GM21390 (cell line): ENCODE results near the gene SLU7.

Source experiments
- ATAC-seq: cut with Tn5 transposase; IDR thresholded peaks from one replicate; pipeline ENCODE4 v1.9.1; 2021; ENCODE audit not compliant: unreplicated experiment

SLU7 gene

DNA sequence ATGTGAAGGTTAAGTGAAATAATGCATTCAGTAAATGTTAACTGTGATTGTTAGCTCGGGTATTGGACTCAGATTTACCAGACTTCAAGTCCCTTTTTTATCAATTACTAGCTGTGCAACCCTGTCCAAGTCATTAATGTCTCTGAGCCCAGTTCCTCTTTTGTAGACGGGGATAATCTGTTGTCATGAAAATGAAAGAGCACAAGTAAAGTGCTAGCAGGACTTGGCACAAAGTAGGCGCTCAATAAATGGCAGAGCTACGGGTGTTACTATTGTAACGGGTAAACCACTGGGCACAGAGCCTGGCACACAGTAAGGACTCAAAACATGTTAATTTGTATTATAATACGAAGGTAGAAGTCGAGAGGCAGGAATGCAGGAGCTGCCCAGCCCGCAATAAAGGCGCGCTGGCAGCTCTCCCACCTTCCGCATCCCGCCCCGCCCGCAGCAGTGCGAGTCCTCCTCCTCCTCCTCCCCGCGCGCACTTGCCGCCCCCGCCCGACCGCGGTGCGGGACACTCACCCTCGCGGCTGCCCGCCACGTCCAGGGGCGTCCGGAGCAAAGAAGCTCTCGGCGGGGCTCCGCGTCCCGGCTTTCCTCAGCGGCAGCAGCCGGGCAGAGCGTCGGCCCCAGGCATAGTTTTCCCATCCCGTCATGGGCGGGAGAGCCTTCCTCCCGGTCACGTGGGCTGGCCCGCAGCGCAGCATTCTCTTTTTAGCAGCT lies 48.7 kb downstream of the SLU7 start, which contains the start of gene C1QTNF2:
C1QTNF2 (minus strand) TSS at position 637 of the 723 bp plus-strand sequence. CDS start 15,615 bp downstream, outside the sequence.
- ATAC-seq = peak; percentile 73

DNA sequence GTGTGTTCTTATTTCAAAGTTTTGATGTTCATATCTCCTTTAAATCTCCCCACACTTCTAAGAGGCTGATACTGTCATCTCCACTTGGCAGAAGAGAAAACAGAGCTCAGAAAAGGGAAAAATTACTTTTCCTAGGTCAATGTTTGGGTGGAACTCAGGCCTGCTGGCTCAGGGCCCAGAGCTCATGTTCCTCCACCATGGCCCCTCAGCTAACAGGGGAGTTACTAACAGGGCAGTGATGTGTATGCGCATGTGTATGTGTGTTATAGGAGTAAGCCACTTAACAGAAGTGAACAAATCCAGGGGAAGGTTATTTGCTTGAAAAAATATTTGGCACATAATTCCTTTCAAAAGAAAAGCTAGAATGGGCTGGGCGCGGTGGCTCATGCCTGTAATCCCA lies 51.0 kb downstream of the SLU7 start:
- no peak for ATAC-seq

DNA sequence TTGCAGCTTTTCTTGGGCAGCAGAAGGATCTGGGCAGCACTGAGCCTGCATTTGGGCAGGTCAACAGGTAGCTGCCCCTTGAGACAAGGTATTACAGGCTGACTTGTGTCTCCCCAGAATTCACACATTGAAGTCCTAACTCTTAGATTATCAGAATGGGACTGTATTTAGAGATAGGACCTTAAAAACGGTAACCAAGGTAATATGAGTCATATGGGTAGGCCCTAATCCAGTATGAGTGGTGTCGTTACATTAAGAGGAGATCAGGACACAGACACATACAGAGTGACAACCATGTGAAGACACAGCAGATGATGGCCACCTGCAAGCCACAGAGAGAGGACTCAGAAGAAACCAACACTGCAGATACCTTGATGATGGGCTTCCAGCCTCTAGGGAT lies 51.6 kb downstream of the SLU7 start:
- no peak for ATAC-seq

DNA sequence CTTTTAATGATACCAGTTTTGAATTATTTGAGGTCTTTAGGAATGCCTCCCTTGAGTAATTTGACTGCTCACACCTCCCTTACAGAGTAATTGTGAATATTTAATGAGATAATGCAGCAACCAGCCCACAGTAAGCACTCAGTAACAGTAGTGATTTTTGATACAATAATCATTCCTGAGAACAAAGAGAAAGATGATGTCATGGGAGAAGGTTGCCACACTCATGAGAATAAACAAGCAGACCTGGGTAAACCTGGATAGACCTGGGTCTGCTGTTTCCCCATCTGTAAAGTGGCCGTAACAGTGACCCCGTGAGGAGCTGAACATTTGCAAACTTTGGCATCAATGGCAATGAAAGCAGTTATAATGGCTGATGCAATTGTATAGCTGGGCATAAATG lies 52.7 kb downstream of the SLU7 start:
- ATAC-seq = no peak

DNA sequence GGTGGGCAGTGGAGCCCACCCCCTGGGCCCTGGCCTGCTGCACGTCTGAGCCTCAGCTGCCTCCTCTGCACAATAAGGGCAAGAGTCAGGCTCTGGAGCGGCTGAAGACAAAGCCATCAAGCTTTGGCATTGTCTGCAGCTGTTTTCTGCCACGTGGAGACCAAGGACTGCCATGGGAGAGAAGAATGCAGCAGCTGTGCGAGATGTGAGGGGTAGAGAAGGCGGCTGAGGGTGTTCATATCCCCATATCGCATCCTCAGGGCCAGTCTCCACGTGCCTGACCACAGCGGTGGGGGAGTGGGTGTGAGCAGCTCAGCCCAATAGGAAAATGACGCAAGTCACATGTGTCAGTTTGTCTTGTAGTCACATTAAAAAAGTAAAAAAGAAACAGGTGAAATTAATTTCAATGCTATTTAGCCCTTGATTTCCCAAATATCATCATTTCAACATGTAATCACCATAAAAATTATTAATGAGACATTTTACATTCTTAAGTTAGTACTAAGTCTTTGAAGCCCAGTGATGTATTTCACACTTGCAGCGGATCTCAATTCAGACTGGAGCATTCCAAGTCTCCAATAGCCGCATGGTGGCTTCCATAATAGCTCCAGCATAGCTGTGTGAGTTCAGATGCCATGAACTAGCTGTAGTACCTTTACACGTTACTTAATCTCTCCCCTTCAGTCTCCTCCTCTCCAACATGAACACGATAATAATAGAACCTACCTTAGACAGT lies 55.1 kb downstream of the SLU7 start:
- ATAC-seq = no peak

DNA sequence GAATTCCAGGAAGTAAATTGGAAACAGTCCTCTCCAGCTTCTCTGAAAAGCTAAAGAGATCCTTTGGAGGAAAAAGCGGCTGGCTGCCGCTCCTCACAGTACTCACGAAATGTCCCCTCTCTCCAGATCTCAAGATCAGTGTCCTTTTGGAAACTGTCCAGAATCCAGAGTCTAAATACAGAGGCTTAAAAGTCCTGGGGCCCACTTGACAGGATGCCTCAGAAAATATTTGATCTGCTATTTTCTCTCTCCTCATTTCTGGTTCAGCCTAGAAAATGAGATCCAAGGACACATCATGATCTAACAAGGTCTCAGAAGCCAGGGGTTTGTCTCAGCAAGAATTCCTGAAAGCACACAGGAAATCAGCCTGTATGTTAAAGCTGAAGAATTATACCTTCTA lies 55.7 kb downstream of the SLU7 start:
- no peak for ATAC-seq

DNA sequence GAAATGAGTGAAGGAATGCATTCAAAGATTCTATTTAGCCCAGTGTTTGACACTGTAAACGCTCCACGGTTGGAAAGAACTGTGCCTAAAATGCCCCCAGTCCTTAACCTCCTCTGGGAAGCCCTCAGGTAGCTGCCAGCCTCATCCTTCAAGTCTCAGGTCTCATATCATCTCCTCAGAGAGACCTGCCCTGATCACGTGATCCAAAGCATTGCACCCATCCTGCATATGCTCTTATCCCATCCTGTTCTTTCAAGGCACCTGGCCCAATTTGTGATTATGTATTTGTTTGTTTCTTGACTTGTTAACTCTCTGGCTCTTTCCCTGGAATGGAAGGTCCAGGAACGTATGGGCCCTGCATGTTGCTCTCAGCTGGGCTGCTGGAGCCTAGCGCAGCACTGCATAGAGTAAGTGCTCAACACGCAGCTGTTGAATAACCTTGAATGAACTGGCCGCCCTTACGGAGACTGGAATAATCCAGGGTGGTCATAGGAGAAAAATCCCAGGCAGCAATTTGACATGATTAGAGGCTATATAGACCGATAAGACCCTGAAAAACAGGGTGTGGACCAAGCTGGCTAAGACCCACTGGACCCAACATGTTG lies 57.2 kb downstream of the SLU7 start:
- no peak for ATAC-seq

DNA sequence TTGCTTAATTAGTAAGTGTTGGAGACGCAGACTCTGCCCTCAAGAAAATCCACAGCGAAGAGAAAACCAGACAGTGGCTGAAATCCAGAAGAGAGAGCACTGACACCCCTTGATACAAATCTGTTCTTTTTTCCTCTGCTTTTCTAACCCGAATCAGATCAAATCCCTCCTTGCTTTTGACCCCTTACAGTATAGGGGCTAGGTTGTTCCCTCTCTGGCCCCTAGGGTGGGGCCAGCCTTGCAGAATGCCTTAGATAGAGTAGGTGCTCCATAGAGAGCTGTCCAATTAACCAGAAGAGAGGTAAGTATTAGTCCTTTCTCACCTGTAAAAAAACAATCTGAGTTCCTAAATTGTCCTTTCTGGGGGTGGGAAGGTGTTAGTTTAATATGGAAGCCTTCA lies 58.6 kb downstream of the SLU7 start:
- no peak for ATAC-seq

DNA sequence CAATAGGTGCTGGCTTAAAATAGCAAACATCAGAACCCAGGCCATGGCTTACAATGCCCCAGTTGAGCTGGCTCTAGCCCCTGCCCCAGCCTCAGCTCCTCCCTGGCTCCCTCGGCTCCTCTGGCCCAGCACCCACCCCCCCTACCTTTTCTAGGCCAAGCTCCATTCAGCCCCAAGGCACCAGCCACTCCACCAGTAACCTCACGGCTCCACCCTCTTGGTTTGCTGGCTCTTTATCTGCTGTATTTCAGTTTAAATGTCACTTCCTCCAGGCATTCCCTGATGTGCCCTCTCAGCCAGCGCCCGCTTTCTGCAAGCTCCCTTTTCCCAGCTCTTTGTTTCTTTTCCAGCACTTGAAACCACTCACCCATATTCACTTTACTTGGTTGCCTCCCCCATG lies 59.1 kb downstream of the SLU7 start:
- ATAC-seq = no peak

DNA sequence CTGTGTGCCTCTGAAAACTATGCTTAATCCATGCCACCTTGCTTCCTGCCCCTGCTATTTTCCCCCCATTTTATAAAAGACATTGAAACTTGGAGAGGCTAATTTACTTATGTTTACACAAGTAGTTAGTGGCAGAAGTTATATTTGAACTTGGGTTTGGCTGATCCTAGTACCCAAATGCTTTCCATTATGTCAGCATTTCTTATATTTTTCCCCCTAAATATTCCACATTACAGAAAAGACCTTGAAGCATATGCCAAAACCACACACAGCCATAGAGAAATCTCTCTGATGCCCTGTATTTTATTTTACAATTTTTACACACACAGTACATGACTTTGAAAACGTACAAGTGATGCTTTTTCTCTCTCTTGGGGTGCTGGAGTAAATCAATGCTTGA lies 59.6 kb downstream of the SLU7 start:
- no peak for ATAC-seq

DNA sequence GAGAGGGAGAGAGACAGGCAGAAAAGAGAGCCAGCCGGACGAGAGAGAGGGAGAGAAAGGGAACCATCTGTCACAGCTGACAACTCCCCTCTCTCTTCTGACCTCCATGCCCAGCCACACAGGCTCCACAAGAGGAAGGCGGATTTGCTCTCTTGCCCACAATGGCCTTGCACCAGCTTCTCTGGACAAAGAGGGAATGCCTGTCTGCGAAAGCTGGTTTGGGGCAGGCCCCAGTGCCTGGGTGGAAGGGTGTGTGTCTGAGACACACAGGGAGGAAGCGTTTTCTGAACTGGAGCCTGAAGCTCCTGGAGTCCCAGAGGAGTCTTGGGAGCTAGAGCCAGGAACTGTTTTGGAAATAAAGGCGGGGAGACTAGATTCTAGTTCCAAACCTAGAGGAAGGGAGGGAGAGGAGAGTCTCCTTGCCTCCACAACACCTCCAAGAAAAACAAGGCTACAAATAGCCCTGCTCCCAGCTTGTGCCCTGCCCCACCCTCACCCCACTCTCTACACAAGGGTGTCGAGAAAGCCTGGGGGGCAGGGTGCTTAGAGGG lies 60.9 kb downstream of the SLU7 start:
- ATAC-seq = no peak

DNA sequence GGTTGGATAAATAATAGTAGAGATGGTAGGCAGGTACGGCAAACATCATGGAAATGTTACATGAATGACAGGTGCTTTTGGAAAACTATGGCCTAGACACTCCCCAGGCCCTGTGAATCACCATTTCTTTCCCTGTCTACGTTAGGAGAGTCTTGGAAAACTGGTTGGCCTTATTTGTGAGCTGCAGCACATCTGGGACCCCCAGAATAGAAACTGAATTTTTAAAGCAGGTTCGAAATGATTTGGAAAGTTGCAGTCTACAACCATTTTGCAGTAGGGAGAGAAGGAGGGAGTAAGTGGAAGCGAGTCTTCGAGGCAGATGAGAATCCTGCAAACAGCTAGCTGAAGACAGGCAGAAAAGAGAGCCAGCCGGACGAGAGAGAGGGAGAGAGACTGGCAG lies 61.5 kb downstream of the SLU7 start:
- no peak for ATAC-seq

DNA sequence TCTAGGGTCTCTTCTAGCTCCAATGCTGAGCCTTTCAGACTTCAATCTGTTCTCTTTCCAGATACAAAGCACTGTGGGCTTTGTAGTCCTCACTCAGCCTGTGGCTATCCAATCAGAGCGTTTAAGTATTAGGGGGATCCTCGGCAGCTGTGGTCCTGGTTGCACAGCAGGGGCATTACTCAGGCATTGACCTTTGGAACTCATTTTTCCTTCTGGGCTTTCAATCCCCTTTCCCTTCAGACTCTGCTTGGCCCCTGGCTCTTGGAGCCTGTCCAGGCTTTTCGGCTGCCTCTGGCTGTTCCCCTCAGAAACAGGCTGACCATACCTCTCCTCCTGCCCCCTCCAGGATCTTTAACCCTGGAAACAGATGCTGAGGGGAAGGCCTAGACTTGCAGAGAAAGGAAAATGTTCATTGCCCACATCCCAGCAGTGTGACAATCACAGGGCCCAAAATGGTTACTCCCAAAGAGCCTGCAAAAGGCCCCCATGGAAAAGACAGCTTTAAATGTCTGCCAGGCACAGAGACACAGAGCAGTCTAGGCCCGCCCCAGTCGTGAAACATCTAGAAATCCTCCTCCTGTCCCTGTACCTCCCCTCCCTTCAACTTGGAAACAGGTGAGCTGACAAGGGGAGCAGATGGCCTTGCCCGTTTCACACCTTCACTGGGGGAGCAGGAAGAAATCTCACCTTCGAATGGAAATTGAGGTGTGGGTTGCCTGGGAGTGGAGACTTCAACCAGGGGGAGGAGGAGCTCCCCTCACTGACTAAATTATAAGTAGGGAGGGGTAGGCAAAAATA lies 62.1 kb downstream of the SLU7 start:
- no peak for ATAC-seq

DNA sequence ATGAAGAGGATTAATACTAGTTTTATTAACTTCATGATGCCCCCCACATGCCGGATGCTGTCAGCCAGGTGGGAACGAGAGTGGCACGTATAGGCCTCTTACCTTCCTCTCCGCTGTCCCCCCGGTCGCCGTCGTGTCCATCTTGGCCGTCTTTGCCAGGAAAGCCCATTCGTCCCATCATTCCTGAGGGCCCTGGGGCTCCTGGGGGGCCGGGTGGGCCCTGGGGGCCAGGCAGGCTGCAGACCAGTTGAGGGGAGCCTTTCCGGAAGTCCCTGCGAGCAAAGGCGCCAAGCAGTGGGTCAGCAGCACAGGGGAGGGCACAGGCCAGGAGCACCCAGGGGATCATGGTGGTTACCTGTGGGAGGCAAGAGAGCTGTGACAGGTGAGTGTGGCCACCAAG lies 64.2 kb downstream of the SLU7 start:
- ATAC-seq = no peak

DNA sequence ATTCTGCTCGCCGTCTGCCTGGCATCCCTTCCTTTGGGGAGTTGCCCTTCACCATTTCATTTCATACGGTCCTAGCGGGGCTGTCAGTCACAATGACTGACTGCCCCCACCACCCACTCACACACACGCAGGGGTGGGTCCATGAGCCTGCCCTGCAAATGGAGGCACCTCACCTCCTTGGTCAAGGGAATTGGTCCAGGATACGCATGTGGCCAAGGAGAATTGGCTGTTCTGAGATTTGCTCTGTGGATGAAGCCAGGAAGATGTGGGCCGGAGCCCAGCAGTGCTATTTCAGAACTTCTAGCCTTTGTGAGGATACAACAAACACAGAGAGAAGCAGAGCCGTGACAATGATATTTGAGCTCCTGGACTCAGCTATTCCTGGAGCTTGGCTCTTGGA lies 65.5 kb downstream of the SLU7 start:
- no peak for ATAC-seq

DNA sequence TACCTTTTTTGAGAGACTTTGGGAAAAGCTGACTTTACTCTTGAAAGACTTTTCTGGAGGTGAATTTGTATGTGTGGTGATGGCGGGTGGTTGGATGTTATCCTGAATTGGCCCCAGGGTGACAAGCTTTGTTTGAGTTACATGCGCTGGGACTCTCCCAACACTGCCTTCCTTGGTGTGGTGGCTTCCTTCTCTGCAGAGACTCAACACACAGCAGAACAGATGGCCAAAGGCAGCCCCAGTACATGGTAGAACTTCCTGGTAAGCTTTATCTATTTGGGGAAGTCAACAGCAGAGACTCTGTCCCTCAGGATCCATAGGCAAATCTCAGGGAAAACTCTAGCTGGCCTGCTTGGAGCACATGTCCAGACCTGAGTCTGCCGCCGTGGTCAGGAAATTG lies 66.6 kb downstream of the SLU7 start:
- no peak for ATAC-seq
